ENCODE data around the gene DNAH6.

DNAH6 gene

GRCh38 chr2:84793641-84794040, 277.3 kb downstream of the DNAH6 start:
- TF ChIP-seq RARB (CRISPR knock-in tag; IDR thresholded peaks at IDR 0.05) (no peak), PATZ1 (CRISPR knock-in tag; IDR thresholded peaks at IDR 0.05; ENCODE audit: borderline replicate concordance) (no peak), CREB5 (CRISPR knock-in tag; IDR thresholded peaks at IDR 0.05; ENCODE audit: low read depth) (no peak), ZNF8 (CRISPR knock-in tag; IDR thresholded peaks at IDR 0.05) (no peak), ZNF565 (CRISPR knock-in tag; conservative IDR thresholded peaks at IDR 0.05; ENCODE audit: low read depth) (no peak), ZFP30 (CRISPR knock-in tag; IDR thresholded peaks at IDR 0.05) (no peak), ARNTL (CRISPR knock-in tag; IDR thresholded peaks at IDR 0.05; ENCODE audit: borderline replicate concordance, low read depth) (no peak), POU6F1 (CRISPR knock-in tag; IDR thresholded peaks at IDR 0.05; ENCODE audit: borderline replicate concordance, low read depth) (no peak), ZC3H10 (CRISPR knock-in tag; IDR thresholded peaks at IDR 0.05) (no peak), CSDC2 (CRISPR knock-in tag; IDR thresholded peaks at IDR 0.05) (no peak), ESRRG (CRISPR knock-in tag; IDR thresholded peaks at IDR 0.05) (no peak), ZNF70 (CRISPR knock-in tag; IDR thresholded peaks at IDR 0.05) (no peak), TOX (CRISPR knock-in tag; IDR thresholded peaks at IDR 0.05; ENCODE audit: borderline replicate concordance) (no peak), GLIS3 (CRISPR knock-in tag; IDR thresholded peaks at IDR 0.05) (no peak), PPARA (CRISPR knock-in tag; IDR thresholded peaks at IDR 0.05; ENCODE audit: borderline replicate concordance) (no peak), ISL1 (CRISPR knock-in tag; IDR thresholded peaks at IDR 0.05) (no peak), OSR1 (CRISPR knock-in tag; IDR thresholded peaks at IDR 0.05) (no peak)
- no peak for ATAC-seq

- no peak for ATAC-seq
- no peak for TF ChIP-seq ZFP30 (CRISPR knock-in tag; IDR thresholded peaks at IDR 0.05)
- no peak for TF ChIP-seq OSR1 (CRISPR knock-in tag; IDR thresholded peaks at IDR 0.05)
- no peak for TF ChIP-seq ZFP3 (CRISPR knock-in tag; IDR thresholded peaks at IDR 0.05)
- no peak for TF ChIP-seq ZNF565 (CRISPR knock-in tag; conservative IDR thresholded peaks at IDR 0.05; ENCODE audit: low read depth)
- no peak for TF ChIP-seq TCF4 (CRISPR knock-in tag; IDR thresholded peaks at IDR 0.05; ENCODE audit: borderline replicate concordance)
- no peak for TF ChIP-seq BACH2 (CRISPR knock-in tag; IDR thresholded peaks at IDR 0.05; ENCODE audit: borderline replicate concordance)
- TF ChIP-seq ZNF70 (CRISPR knock-in tag; IDR thresholded peaks at IDR 0.05): no peak
- TF ChIP-seq PPARA (CRISPR knock-in tag; IDR thresholded peaks at IDR 0.05; ENCODE audit: borderline replicate concordance): no peak
- TF ChIP-seq CSRNP3 (CRISPR knock-in tag; IDR thresholded peaks at IDR 0.05): no peak
- no peak for TF ChIP-seq TSHZ2 (CRISPR knock-in tag; IDR thresholded peaks at IDR 0.05)
- TF ChIP-seq ARNTL (CRISPR knock-in tag; IDR thresholded peaks at IDR 0.05; ENCODE audit: borderline replicate concordance, low read depth): no peak
- no peak for TF ChIP-seq ISL1 (CRISPR knock-in tag; IDR thresholded peaks at IDR 0.05)
- no peak for TF ChIP-seq SNAI2 (CRISPR knock-in tag; IDR thresholded peaks at IDR 0.05)
- no peak for TF ChIP-seq TOX (CRISPR knock-in tag; IDR thresholded peaks at IDR 0.05; ENCODE audit: borderline replicate concordance)
- no peak for TF ChIP-seq CREB5 (CRISPR knock-in tag; IDR thresholded peaks at IDR 0.05; ENCODE audit: low read depth)
- no peak for TF ChIP-seq RARB (CRISPR knock-in tag; IDR thresholded peaks at IDR 0.05)
- TF ChIP-seq ZNF8 (CRISPR knock-in tag; IDR thresholded peaks at IDR 0.05): no peak
- no peak for TF ChIP-seq GLIS3 (CRISPR knock-in tag; IDR thresholded peaks at IDR 0.05)
Measured at GRCh38 chr2:84796798-84797197, 280.5 kb downstream of the DNAH6 start.

Data from SK-N-SH treated with all-trans-retinoic acid at 6 μM for 48 hours (cell line).